ENCODE results near the gene TSPAN32.

The TSPAN32 gene

GRCh38 chr11:2289350-2289749, 12.5 kb upstream of the TSPAN32 start:
- DNase-seq, result no peak

GRCh38 chr11:2289859-2290258, 12.0 kb upstream of the TSPAN32 start:
- no peak for DNase-seq

- DNase-seq, result no peak
Measured at GRCh38 chr11:2290351-2290841, 11.4 kb upstream of the TSPAN32 start.

- no peak for DNase-seq
Measured at GRCh38 chr11:2293531-2293971, 8.3 kb upstream of the TSPAN32 start.

- DNase-seq, result no peak
Measured at GRCh38 chr11:2293984-2294925, 7.6 kb upstream of the TSPAN32 start.

- no peak for DNase-seq
Measured at GRCh38 chr11:2294926-2295290, 6.9 kb upstream of the TSPAN32 start.

- no peak for DNase-seq
Measured at GRCh38 chr11:2295971-2296912, 5.6 kb upstream of the TSPAN32 start.

GRCh38 chr11:2296913-2297622, 4.7 kb upstream of the TSPAN32 start:
- DNase-seq, result no peak

GRCh38 chr11:2297623-2298030, 4.2 kb upstream of the TSPAN32 start:
- no peak for DNase-seq

- no peak for DNase-seq
Measured at GRCh38 chr11:2298131-2298794, 3.5 kb upstream of the TSPAN32 start.

GRCh38 chr11:2298795-2299761, 2.7 kb upstream of the TSPAN32 start:
- no peak for DNase-seq

GRCh38 chr11:2299773-2300172, 2.0 kb upstream of the TSPAN32 start:
- no peak for DNase-seq

GRCh38 chr11:2300290-2300935, 1.4 kb upstream of the TSPAN32 start:
- no peak for DNase-seq

GRCh38 chr11:2300936-2301630, 730 bp upstream of the TSPAN32 start:
- DNase-seq, result no peak

- DNase-seq, result no peak
Measured at GRCh38 chr11:2302306-2302895, 588 bp downstream of the TSPAN32 start.

- DNase-seq, result no peak
Measured at GRCh38 chr11:2302896-2303626, 1.2 kb downstream of the TSPAN32 start.

GRCh38 chr11:2303627-2304505, 2.1 kb downstream of the TSPAN32 start:
- no peak for DNase-seq

All from NCI-H187 (cell line).